H1 (cell line): ENCODE data around the gene COL11A2. TPM values are rescaled to one million over a fixed set of nuclear protein-coding genes. Genes with fewer than 3 reads are reported as not detected.
A peak's percentile ranks its signal among the peaks of the same experiment; 100 is the strongest.

Experiments used
- FOSL1 ChIP-seq: IDR thresholded peaks from 2 replicates; pipeline ENCODE4 v1.6.1; 2011; ENCODE audit warnings: mild to moderate bottlenecking, low read depth, low read length, moderate library complexity; ENCODE audit not compliant: insufficient read depth
- HDAC2 ChIP-seq, 2 experiments: fragments of 300-600 bp in 1 of 2; sonication (generic) in 1 of 2; IDR thresholded peaks; 2 replicates each; pipeline ENCODE4 v1.6.1; 2011 to 2012; ENCODE audit warnings: low read depth in 2 of 2, low read length in 2 of 2, mild to moderate bottlenecking in 2 of 2, moderate library complexity in 2 of 2, borderline replicate concordance in 1 of 2, inconsistent platforms in 1 of 2
- KDM5A ChIP-seq: fragments of 200-600 bp; IDR thresholded peaks from 2 replicates; pipeline ENCODE4 v1.7.1; 2012; ENCODE audit warnings: mild to moderate bottlenecking, low read length, inconsistent platforms, mixed read lengths
- SAP30 ChIP-seq: fragments of 300-600 bp; sonication (generic); IDR thresholded peaks from 2 replicates; pipeline ENCODE4 v1.7.1; 2012; ENCODE audit warnings: low read length, moderate library complexity, mild to moderate bottlenecking, inconsistent platforms; ENCODE audit not compliant: insufficient read depth, insufficient replicate concordance
- SIRT6 ChIP-seq: IDR thresholded peaks from one replicate; pipeline ENCODE4 v1.7.1; 2012; ENCODE audit warnings: low read length, inconsistent platforms
- SP2 ChIP-seq: IDR thresholded peaks from 2 replicates; pipeline ENCODE4 v1.6.1; 2012; ENCODE audit warnings: mild to moderate bottlenecking, low read length, inconsistent platforms
- SUZ12 ChIP-seq: fragments of 200-600 bp; sonication (generic); IDR thresholded peaks from 2 replicates; pipeline ENCODE4 v1.6.1; 2012; ENCODE audit warnings: mild to moderate bottlenecking, inconsistent platforms, low read length, moderate library complexity, mixed read lengths
- TBP ChIP-seq: IDR thresholded peaks from 2 replicates; pipeline ENCODE4 v1.6.1; 2011; ENCODE audit warnings: low read depth, low read length, improper control_type of control experiment
- polyA plus RNA-seq, 7 experiments: library from polyadenylated mRNA; depleted of rRNA in 3 of 7; stranded (reverse) in 5 of 7; unstranded in 2 of 7; fragments of >200 nt in 5 of 7; fragments of 200-250 nt in 2 of 7; gene quantifications; 1 replicate in 5 of 7; 2 replicates in 1 of 7; 4 replicates in 1 of 7; pipeline versions ENCODE4 v1.2.1 to v1.2.3, GENCODE V29; 2011 to 2013; ENCODE audit warnings: missing spikeins in 2 of 7, mixed read lengths in 2 of 7
- total RNA-seq: library from RNA; stranded (reverse); fragmentation: NEBNext Ultra II Directional; extraction: Animal tissue kit (Norgen Biotek cat#: 25700); gene quantifications from 2 replicates; pipeline ENCODE4 v1.2.1, GENCODE V29; 2021
- TF ChIP-seq, protein P1 (sequence below): fragments of 300-600 bp; sonication (generic); IDR thresholded peaks from 2 replicates; pipeline ENCODE4 v1.7.1; 2012; ENCODE audit warnings: low read length, moderate library complexity, mild to moderate bottlenecking, inconsistent platforms; ENCODE audit not compliant: insufficient replicate concordance

Gene COL11A2
- total and polyA plus RNA-seq, 2 of the 8 experiments (the other 6 are each of a cell fraction or from before 2014, with no cell fraction given): 2.8 to 3.8 TPM

DNA sequence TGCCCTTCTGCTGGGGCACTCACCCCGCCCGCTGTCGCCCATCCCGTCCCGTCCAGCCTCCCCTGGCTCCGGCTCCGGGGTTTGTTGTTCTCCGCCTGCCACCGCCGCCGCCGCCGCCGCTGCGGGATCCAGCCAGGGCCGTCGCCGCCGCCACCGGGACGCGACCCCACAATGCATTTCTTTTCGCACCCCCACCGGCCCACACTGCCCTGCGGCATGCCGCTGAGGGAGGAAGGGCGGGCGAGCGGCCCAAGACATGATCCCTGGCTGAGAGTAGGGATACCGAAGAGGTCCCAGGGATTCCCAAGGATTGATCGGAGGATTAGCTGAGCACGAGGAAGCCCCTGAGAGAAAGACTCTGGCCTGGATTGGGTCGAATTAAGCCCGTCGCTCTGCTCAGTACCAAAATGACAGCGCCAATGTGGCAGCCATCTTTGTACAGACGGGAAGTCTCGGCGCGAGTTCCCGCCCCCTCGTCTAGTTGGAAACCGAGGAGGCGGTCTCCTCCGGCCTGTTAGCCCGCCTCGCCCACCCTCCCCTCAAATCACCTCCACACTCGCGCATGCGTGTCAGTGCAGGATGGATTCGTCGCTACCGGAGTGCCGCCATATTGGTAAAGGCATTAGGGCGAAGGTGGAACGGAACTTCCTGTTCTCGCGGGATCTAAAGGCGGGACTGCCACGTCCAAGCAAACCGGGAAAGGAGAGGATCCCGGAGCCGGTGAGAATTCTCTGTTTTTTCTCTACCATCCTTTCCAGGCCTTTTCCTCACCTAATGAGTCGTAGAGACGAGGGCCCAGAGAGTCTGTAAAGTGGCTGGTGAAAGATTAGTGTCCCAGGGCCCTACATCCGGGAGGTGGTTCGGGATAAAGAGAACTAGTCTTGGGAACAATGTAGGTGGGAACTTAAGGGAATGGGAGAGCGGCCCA is 8.2 kb upstream of the COL11A2 start, which contains the start of the genes RXRB and SLC39A7 (continued):
- TF ChIP-seq, protein P1, sequence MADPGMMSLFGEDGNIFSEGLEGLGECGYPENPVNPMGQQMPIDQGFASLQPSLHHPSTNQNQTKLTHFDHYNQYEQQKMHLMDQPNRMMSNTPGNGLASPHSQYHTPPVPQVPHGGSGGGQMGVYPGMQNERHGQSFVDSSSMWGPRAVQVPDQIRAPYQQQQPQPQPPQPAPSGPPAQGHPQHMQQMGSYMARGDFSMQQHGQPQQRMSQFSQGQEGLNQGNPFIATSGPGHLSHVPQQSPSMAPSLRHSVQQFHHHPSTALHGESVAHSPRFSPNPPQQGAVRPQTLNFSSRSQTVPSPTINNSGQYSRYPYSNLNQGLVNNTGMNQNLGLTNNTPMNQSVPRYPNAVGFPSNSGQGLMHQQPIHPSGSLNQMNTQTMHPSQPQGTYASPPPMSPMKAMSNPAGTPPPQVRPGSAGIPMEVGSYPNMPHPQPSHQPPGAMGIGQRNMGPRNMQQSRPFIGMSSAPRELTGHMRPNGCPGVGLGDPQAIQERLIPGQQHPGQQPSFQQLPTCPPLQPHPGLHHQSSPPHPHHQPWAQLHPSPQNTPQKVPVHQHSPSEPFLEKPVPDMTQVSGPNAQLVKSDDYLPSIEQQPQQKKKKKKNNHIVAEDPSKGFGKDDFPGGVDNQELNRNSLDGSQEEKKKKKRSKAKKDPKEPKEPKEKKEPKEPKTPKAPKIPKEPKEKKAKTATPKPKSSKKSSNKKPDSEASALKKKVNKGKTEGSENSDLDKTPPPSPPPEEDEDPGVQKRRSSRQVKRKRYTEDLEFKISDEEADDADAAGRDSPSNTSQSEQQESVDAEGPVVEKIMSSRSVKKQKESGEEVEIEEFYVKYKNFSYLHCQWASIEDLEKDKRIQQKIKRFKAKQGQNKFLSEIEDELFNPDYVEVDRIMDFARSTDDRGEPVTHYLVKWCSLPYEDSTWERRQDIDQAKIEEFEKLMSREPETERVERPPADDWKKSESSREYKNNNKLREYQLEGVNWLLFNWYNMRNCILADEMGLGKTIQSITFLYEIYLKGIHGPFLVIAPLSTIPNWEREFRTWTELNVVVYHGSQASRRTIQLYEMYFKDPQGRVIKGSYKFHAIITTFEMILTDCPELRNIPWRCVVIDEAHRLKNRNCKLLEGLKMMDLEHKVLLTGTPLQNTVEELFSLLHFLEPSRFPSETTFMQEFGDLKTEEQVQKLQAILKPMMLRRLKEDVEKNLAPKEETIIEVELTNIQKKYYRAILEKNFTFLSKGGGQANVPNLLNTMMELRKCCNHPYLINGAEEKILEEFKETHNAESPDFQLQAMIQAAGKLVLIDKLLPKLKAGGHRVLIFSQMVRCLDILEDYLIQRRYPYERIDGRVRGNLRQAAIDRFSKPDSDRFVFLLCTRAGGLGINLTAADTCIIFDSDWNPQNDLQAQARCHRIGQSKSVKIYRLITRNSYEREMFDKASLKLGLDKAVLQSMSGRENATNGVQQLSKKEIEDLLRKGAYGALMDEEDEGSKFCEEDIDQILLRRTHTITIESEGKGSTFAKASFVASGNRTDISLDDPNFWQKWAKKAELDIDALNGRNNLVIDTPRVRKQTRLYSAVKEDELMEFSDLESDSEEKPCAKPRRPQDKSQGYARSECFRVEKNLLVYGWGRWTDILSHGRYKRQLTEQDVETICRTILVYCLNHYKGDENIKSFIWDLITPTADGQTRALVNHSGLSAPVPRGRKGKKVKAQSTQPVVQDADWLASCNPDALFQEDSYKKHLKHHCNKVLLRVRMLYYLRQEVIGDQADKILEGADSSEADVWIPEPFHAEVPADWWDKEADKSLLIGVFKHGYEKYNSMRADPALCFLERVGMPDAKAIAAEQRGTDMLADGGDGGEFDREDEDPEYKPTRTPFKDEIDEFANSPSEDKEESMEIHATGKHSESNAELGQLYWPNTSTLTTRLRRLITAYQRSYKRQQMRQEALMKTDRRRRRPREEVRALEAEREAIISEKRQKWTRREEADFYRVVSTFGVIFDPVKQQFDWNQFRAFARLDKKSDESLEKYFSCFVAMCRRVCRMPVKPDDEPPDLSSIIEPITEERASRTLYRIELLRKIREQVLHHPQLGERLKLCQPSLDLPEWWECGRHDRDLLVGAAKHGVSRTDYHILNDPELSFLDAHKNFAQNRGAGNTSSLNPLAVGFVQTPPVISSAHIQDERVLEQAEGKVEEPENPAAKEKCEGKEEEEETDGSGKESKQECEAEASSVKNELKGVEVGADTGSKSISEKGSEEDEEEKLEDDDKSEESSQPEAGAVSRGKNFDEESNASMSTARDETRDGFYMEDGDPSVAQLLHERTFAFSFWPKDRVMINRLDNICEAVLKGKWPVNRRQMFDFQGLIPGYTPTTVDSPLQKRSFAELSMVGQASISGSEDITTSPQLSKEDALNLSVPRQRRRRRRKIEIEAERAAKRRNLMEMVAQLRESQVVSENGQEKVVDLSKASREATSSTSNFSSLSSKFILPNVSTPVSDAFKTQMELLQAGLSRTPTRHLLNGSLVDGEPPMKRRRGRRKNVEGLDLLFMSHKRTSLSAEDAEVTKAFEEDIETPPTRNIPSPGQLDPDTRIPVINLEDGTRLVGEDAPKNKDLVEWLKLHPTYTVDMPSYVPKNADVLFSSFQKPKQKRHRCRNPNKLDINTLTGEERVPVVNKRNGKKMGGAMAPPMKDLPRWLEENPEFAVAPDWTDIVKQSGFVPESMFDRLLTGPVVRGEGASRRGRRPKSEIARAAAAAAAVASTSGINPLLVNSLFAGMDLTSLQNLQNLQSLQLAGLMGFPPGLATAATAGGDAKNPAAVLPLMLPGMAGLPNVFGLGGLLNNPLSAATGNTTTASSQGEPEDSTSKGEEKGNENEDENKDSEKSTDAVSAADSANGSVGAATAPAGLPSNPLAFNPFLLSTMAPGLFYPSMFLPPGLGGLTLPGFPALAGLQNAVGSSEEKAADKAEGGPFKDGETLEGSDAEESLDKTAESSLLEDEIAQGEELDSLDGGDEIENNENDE: no peak
- no peak for TF ChIP-seq SUZ12
- TF ChIP-seq SAP30: peak; percentile 82
- peak; percentile 66 for TF ChIP-seq TBP
- no peak for TF ChIP-seq FOSL1
- no peak for TF ChIP-seq HDAC2 (IDR thresholded peaks at IDR 0.05; ENCODE audit: borderline replicate concordance in 1 of 2, low read depth in 2 of 2, low read length in 2 of 2)
- TF ChIP-seq SP2: no peak
- no peak for TF ChIP-seq SIRT6
- peak; percentile 43 for TF ChIP-seq KDM5A
